ENCODE results near the gene RAB3C. TPM values are rescaled to one million over a fixed set of nuclear protein-coding genes. Genes with fewer than 3 reads are reported as not detected.
"Not testable (repeated sequence)": the region's sequence is repeated elsewhere in the genome, so short reads cannot be mapped to it uniquely, and the experiment has no call there.

RAB3C gene
- total RNA-seq, 8 experiments from 2014 or later = 0.10 to 114 (median 50.3) TPM; not detected in 1

GRCh38 chr5:58703925-58704555 is 121.2 kb downstream of the RAB3C start:
- Histone ChIP-seq H3K27ac (no peak overlapping the region), H3K4me1 (replicated peaks in 1 of 2) (no peaks in the 10 kb centered on the region), H3K4me3 (no peak overlapping the region)
- WGBS, 10 experiments = 0 to 100% (median 73%) methylated on average over 1 to 3 of the region's 3 CpGs
- ATAC-seq (replicated peaks in 6 of 8) = no peak
- in situ Hi-C loops (cut with MboI; ENCODE audit: low pct_unique_long_range_greater_than_20kb in 2 of 9, low sequenced_read_pairs in 9 of 9, unreplicated experiment in 9 of 9) = no loop called here

- Histone ChIP-seq H3K4me1 (replicated peaks in 1 of 2) (no peaks in the 10 kb centered on the region), H3K27ac (no peak overlapping the region), H3K4me3 (no peak overlapping the region)
- no peak for ATAC-seq (replicated peaks in 6 of 8)
- in situ Hi-C loops (cut with MboI; ENCODE audit: low pct_unique_long_range_greater_than_20kb in 2 of 9, low sequenced_read_pairs in 9 of 9, unreplicated experiment in 9 of 9) = no loop called here
- WGBS, 10 experiments = 0 to 100% (median 87%) methylated on average over 1 to 3 of the region's 3 CpGs
Observed at GRCh38 chr5:58706736-58707135, 123.9 kb downstream of the RAB3C start.

DNA sequence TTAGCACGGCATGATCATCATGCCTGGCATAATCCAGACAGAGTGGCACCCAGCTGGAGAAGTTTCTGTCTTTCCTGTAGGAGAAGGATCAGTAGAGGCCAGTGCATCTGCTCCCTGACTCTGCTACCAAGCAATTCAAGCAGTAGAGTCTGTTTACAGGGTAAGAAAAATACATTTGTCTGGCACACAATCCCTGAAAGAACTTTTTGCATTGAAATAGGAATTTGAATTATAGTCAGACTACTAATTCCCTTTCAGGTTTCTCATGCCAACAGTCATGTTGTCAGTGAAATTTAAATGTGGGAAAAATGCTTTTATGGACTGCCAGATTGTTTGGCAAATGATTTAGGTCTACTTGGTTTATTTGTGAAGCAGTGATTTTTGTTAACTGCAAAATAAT is 125.6 kb downstream of the RAB3C start:
- 14 to 100% (median 57%) methylated on average over 1 of the region's 1 CpG; no CpG with 5 or more reads in 7 of the 10 experiments for WGBS, 10 experiments
- in situ Hi-C loops (cut with MboI; ENCODE audit: low pct_unique_long_range_greater_than_20kb in 2 of 9, low sequenced_read_pairs in 9 of 9, unreplicated experiment in 9 of 9) = no loop called here
- Histone ChIP-seq H3K4me1 (replicated peaks in 1 of 2) (no peaks in the 10 kb centered on the region), H3K27ac (no peak overlapping the region), H3K4me3 (no peak overlapping the region)
- ATAC-seq (replicated peaks in 6 of 8) = no peak

- H3K27ac ChIP-seq; H3K4me1 ChIP-seq (replicated peaks in 1 of 2); H3K4me3 ChIP-seq; in situ Hi-C loops (cut with MboI; ENCODE audit: low pct_unique_long_range_greater_than_20kb in 2 of 9, low sequenced_read_pairs in 9 of 9, unreplicated experiment in 9 of 9); ATAC-seq (replicated peaks in 6 of 8): not testable (repeated sequence)
- WGBS, 10 experiments = 50 to 100% (median 77%) methylated on average over 1 to 8 of the region's 8 CpGs
Observed at GRCh38 chr5:58710425-58710824, 127.5 kb downstream of the RAB3C start.

GRCh38 chr5:58710871-58711270 is 128.0 kb downstream of the RAB3C start:
- ATAC-seq (replicated peaks in 6 of 8) = no peak
- WGBS, 10 experiments = 70 to 100% (median 96%) methylated on average over 2 to 3 of the region's 3 CpGs
- Histone ChIP-seq H3K4me1 (replicated peaks in 1 of 2) (no peaks in the 10 kb centered on the region), H3K4me3 (no peak overlapping the region), H3K27ac (no peak overlapping the region)
- in situ Hi-C loops (cut with MboI; ENCODE audit: low pct_unique_long_range_greater_than_20kb in 2 of 9, low sequenced_read_pairs in 9 of 9, unreplicated experiment in 9 of 9) = no loop called here

- in situ Hi-C loops (cut with MboI; ENCODE audit: low pct_unique_long_range_greater_than_20kb in 2 of 9, low sequenced_read_pairs in 9 of 9, unreplicated experiment in 9 of 9) = no loop called here
- no peak for ATAC-seq (replicated peaks in 6 of 8)
- Histone ChIP-seq H3K27ac (no peak overlapping the region), H3K4me3 (no peak overlapping the region), H3K4me1 (replicated peaks in 1 of 2) (peaks cover 0 to 2% of the 10 kb centered on the region in 2 donors)
- WGBS, 10 experiments = 15 to 100% (median 83%) methylated on average over 2 to 5 of the region's 5 CpGs; no CpG with 5 or more reads in 2 of the 10 experiments
Observed at GRCh38 chr5:58711965-58712364, 129.1 kb downstream of the RAB3C start.

GRCh38 chr5:58714046-58714445 is 131.2 kb downstream of the RAB3C start:
- in situ Hi-C loops (cut with MboI; ENCODE audit: low pct_unique_long_range_greater_than_20kb in 2 of 9, low sequenced_read_pairs in 9 of 9, unreplicated experiment in 9 of 9) = no loop called here
- ATAC-seq (replicated peaks in 6 of 8) = no peak
- WGBS, 10 experiments = 0 to 100% (median 94%) methylated on average over 1 of the region's 1 CpG; no CpG with 5 or more reads in 1 of the 10 experiments

DNA sequence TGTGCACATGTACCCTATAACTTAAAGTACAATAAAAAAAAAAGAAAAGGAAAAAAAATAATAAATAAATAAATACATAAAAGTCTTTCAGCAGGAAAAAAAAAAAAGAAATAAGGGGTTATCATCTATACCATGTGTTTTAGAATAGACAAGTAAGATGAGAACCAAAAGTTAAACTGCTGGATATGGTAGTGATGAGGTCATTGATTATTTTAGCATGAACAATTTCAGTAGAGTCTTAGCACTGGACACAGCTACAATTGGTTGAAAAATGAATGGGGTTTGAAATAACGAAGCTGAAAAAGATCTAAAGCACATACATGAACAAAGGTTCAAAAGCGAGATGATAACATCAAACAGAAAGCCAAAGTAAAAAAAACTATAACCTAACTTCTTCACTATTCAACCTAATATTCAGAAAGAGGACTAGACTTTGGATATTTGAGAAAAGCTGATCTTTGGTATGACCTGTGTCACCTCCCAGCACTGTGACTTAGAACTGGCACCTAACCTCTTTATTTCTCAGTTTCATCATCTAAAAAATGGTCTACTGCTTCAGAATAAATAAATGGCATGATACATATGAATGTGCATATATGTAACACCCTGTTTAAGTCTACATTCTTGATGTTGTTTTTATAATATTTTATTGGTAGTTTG is 133.3 kb downstream of the RAB3C start:
- Histone ChIP-seq H3K4me1 (replicated peaks in 1 of 2) (peaks cover 10 to 33% of the 10 kb centered on the region in 2 donors), H3K27ac (no peak overlapping the region), H3K4me3 (no peak overlapping the region)
- no peak for ATAC-seq (replicated peaks in 6 of 8)
- in situ Hi-C loops (cut with MboI; ENCODE audit: low pct_unique_long_range_greater_than_20kb in 2 of 9, low sequenced_read_pairs in 9 of 9, unreplicated experiment in 9 of 9) = no loop called here
- WGBS, 10 experiments = 17 to 100% (median 95%) methylated on average over 1 to 2 of the region's 2 CpGs

More at GRCh38 chr5:58714046-58714445, 131.2 kb downstream of the RAB3C start:
- Histone ChIP-seq H3K4me1 (replicated peaks in 1 of 2) (peaks cover 10 to 23% of the 10 kb centered on the region in 2 donors), H3K27ac (no peak overlapping the region), H3K4me3 (no peak overlapping the region)

DNA sequence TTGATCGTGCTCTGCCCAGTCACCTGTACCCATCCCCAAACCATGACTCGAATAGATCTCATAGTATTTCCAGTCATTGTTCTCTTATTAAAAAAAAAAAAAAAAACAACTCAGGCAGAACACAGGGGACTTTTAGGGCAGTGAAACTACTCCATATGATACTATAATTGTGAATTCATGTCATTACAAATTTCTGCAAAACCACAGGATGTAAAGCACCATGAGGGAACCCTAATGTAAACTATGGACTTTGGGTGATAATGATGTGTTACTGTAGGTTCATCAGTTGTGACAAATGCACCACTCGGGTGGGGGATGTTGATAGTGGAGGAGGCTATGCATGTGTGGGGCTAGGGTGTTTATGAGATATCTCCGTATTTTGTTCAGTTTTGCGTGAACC is 133.8 kb downstream of the RAB3C start:
- no peak overlapping the region for H3K4me3 ChIP-seq
- no peak overlapping the region for H3K27ac ChIP-seq
- in situ Hi-C loops (cut with MboI; ENCODE audit: low pct_unique_long_range_greater_than_20kb in 2 of 9, low sequenced_read_pairs in 9 of 9, unreplicated experiment in 9 of 9) = no loop called here
- H3K4me1 ChIP-seq (replicated peaks in 1 of 2) = peaks cover 10 to 33% of the 10 kb centered on the region in 2 donors
- WGBS, 10 experiments = 31 to 100% (median 95%) methylated on average over 1 to 5 of the region's 5 CpGs
- ATAC-seq (replicated peaks in 6 of 8) = no peak

- in situ Hi-C loops (cut with MboI; ENCODE audit: low pct_unique_long_range_greater_than_20kb in 2 of 9, low sequenced_read_pairs in 9 of 9, unreplicated experiment in 9 of 9) = no loop called here
- WGBS, 10 experiments = 20 to 83% (median 50%) methylated on average over 1 to 5 of the region's 5 CpGs; no CpG with 5 or more reads in 2 of the 10 experiments
- ATAC-seq (replicated peaks in 6 of 8) = peak in 5 of 8 experiments; percentile 28 to 51 (median 32)
Observed at GRCh38 chr5:58717303-58718007, 134.6 kb downstream of the RAB3C start.

GRCh38 chr5:58718269-58718978 is 135.5 kb downstream of the RAB3C start:
- peak overlapping the region in 1 of 2 donors; percentile 61 for H3K27ac ChIP-seq

More at GRCh38 chr5:58717303-58718007, 134.6 kb downstream of the RAB3C start:
- Histone ChIP-seq H3K27ac (peak overlapping the region in 1 of 2 donors; percentile 61), H3K4me3 (no peak overlapping the region), H3K4me1 (replicated peaks in 1 of 2) (peaks cover 10 to 33% of the 10 kb centered on the region in 2 donors)

DNA sequence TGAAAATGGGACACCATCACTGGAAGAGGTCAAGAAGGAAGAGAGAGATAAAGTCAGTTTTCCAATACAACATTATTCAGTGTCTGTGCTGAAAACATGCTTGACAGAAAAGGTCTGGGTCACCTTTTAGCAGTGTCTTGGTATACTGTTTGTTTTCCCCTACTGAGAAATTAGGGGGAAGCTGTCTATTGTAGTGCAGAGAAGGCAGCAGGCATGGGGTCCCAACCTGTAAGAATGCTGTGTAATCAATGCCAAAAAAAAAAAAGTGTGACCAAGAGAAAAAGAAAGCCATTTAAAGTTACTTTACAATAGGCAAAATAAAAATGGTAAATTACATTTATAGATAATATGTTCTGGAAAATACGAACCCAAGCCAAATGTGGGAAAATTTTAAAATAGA is 139.3 kb downstream of the RAB3C start:
- ATAC-seq (replicated peaks in 6 of 8) = no peak
- in situ Hi-C loops (cut with MboI; ENCODE audit: low pct_unique_long_range_greater_than_20kb in 2 of 9, low sequenced_read_pairs in 9 of 9, unreplicated experiment in 9 of 9) = no loop called here

More at GRCh38 chr5:58718269-58718978, 135.5 kb downstream of the RAB3C start:
- ATAC-seq (replicated peaks in 6 of 8) = peak in 7 of 8 experiments; percentile 38 to 94 (median 58)
- no peak overlapping the region for H3K4me3 ChIP-seq
- peaks cover 10 to 33% of the 10 kb centered on the region in 2 donors for H3K4me1 ChIP-seq (replicated peaks in 1 of 2)
- in situ Hi-C loops (cut with MboI; ENCODE audit: low pct_unique_long_range_greater_than_20kb in 2 of 9, low sequenced_read_pairs in 9 of 9, unreplicated experiment in 9 of 9) = no loop called here
- 0 to 100% (median 81%) methylated on average over 1 to 2 of the region's 2 CpGs; no CpG with 5 or more reads in 1 of the 10 experiments for WGBS, 10 experiments

More for the DNA sequence above, 139.3 kb downstream of the RAB3C start:
- 0 to 100% (median 86%) methylated on average over 1 of the region's 1 CpG for WGBS, 10 experiments
- H3K27ac ChIP-seq = no peak overlapping the region
- H3K4me1 ChIP-seq (replicated peaks in 1 of 2) = peaks cover 10 to 29% of the 10 kb centered on the region in 2 donors
- H3K4me3 ChIP-seq = no peak overlapping the region
